Measurements from ENCODE around the gene PITX2. TPM values are rescaled to one million over a fixed set of nuclear protein-coding genes. Genes with fewer than 3 reads are reported as not detected.

Gene PITX2
- total RNA-seq, 1 experiment from 2014 or later = 8.3 TPM

GRCh38 chr4:110627977-110628662, 5.2 kb upstream of the PITX2 start:
- intact Hi-C loops (cut with micrococcal nuclease) = no loop called here
- no peak for ATAC-seq
- ChIA-PET RAD21 (ENCODE audit: low non-redundant PET in 1 of 2, low total read pairs in 2 of 2, uncharacterized antibody in 2 of 2, unreplicated experiment in 2 of 2) (no interaction called here), CTCF (no interaction called here), POLR2A (no interaction called here)
- Histone ChIP-seq H3K4me2 (ENCODE audit: low read length) (no peak overlapping the region), H3K4me3 (replicated peaks in 1 of 2; ENCODE audit: low read depth in 1 of 2, low read length in 2 of 2) (no peak overlapping the region), H3K4me1 (ENCODE audit: control insufficient read depth in 1 of 2, insufficient read depth in 2 of 2, low read length in 2 of 2) (peaks cover 3 to 14% of the 10 kb centered on the region in 2 experiments; a peak in 2 of 4 replicates), H3K27ac (ENCODE audit: low read depth, low read length) (no peak overlapping the region), H3K9me3 (ENCODE audit: control insufficient read depth in 1 of 2, insufficient read depth in 1 of 2, low read depth in 1 of 2, low read length in 2 of 2) (no peaks in the 10 kb centered on the region), H2AFZ (ENCODE audit: low read depth, low read length, poor library complexity, severe bottlenecking) (no peak overlapping the region), H3K36me3 (ENCODE audit: control insufficient read depth in 1 of 2, insufficient read depth in 2 of 2, low read length in 2 of 2) (no peaks in the 10 kb centered on the region), H3K27me3 (ENCODE audit: insufficient read depth, low read length) (no peaks in the 10 kb centered on the region), H3K9ac (ENCODE audit: low read length) (no peak overlapping the region), H3K79me2 (ENCODE audit: insufficient read depth, low read length) (no peaks in the 10 kb centered on the region), H3K9me2 (ENCODE audit: insufficient read depth) (no peaks in the 10 kb centered on the region; the same call in 1 of the 2 replicates), H4K20me1 (ENCODE audit: insufficient read depth) (no peaks in the 10 kb centered on the region)
- TF ChIP-seq POLR2A (IDR thresholded peaks at IDR 0.05; ENCODE audit: borderline replicate concordance, extremely low read depth, insufficient read depth, insufficient read length) (no peak), REST (IDR thresholded peaks at IDR 0.05; ENCODE audit: low read depth) (no peak), POLR2AphosphoS5 (IDR thresholded peaks at IDR 0.05; ENCODE audit: low read depth, low read length) (no peak), SP1 (IDR thresholded peaks at IDR 0.05; ENCODE audit: low read depth) (no peak), CBX3 (IDR thresholded peaks at IDR 0.05; ENCODE audit: low read depth) (no peak), CEBPB (IDR thresholded peaks at IDR 0.05; ENCODE audit: low read depth) (no peak), ZNF274 (IDR thresholded peaks at IDR 0.05; ENCODE audit: low read depth, low read length) (no peak), EZH2 (IDR thresholded peaks at IDR 0.05) (no peak)
- TF ChIP-seq, protein P1, sequence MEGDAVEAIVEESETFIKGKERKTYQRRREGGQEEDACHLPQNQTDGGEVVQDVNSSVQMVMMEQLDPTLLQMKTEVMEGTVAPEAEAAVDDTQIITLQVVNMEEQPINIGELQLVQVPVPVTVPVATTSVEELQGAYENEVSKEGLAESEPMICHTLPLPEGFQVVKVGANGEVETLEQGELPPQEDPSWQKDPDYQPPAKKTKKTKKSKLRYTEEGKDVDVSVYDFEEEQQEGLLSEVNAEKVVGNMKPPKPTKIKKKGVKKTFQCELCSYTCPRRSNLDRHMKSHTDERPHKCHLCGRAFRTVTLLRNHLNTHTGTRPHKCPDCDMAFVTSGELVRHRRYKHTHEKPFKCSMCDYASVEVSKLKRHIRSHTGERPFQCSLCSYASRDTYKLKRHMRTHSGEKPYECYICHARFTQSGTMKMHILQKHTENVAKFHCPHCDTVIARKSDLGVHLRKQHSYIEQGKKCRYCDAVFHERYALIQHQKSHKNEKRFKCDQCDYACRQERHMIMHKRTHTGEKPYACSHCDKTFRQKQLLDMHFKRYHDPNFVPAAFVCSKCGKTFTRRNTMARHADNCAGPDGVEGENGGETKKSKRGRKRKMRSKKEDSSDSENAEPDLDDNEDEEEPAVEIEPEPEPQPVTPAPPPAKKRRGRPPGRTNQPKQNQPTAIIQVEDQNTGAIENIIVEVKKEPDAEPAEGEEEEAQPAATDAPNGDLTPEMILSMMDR (IDR thresholded peaks at IDR 0.05 in 2 of 3, conservative IDR thresholded peaks at IDR 0.05 in 1 of 3; ENCODE audit: borderline replicate concordance in 1 of 3, insufficient read depth in 1 of 3, low read depth in 2 of 3, low read length in 2 of 3) = no peak
- no TSS peak for BruUV-seq (replicated peaks)
- DNase-seq (ENCODE audit: low read depth, low spot score) = no peak

Data from HCT116 (cell line).